ENCODE results near the gene KBTBD7. TPM values are rescaled to one million over a fixed set of nuclear protein-coding genes. Genes with fewer than 3 reads are reported as not detected.

Gene KBTBD7
- total RNA-seq, 1 donor from 2014 or later: 2.1 TPM

- Histone ChIP-seq H3K27ac (no peak overlapping the region), H3K27me3 (no peaks in the 10 kb centered on the region), H3K4me3 (no peak overlapping the region), H3K4me1 (no peaks in the 10 kb centered on the region), H3K9me3 (peaks cover 24 to 43% of the 10 kb centered on the region in 2 donors), H3K36me3 (no peaks in the 10 kb centered on the region)
- intact Hi-C loops (cut with DNase I): no loop called here
- no peak for DNase-seq (ENCODE audit: low spot score in 2 of 2)
- no peak for TF ChIP-seq CTCF (IDR thresholded peaks at IDR 0.05)
Measured at GRCh38 chr13:41148419-41149283, 45.7 kb downstream of the KBTBD7 start.

- no peaks in the 10 kb centered on the region for H3K4me1 ChIP-seq
- intact Hi-C loops (cut with DNase I): no loop called here
- no peaks in the 10 kb centered on the region for H3K36me3 ChIP-seq
- no peak for TF ChIP-seq CTCF (IDR thresholded peaks at IDR 0.05)
- H3K27ac ChIP-seq: no peak overlapping the region
- no peak overlapping the region for H3K4me3 ChIP-seq
- H3K27me3 ChIP-seq: no peaks in the 10 kb centered on the region
- H3K9me3 ChIP-seq: peaks cover 24 to 25% of the 10 kb centered on the region in 2 donors
- DNase-seq (ENCODE audit: low spot score in 2 of 2): no peak
Measured at GRCh38 chr13:41145136-41145908, 49.0 kb downstream of the KBTBD7 start.

GRCh38 chr13:41144576-41144975 lies 49.8 kb downstream of the KBTBD7 start:
- intact Hi-C loops (cut with DNase I): no loop called here
- no peak for DNase-seq (ENCODE audit: low spot score in 2 of 2)
- H3K4me3 ChIP-seq: no peak overlapping the region

More at GRCh38 chr13:41144576-41144975, 49.8 kb downstream of the KBTBD7 start:
- H3K9me3 ChIP-seq: peaks cover 19 to 24% of the 10 kb centered on the region in 2 donors
- no peaks in the 10 kb centered on the region for H3K4me1 ChIP-seq
- H3K27me3 ChIP-seq: no peaks in the 10 kb centered on the region
- H3K36me3 ChIP-seq: no peaks in the 10 kb centered on the region
- H3K27ac ChIP-seq: no peak overlapping the region
- TF ChIP-seq CTCF (IDR thresholded peaks at IDR 0.05): no peak

Other genes with a start within 250 kb of the KBTBD7 start
- gene ELF1, start 175.3 kb downstream of the KBTBD7 start, total RNA-seq: 105 TPM
- gene WBP4, start 133.1 kb downstream of the KBTBD7 start, total RNA-seq: 0.96 TPM
- 2.0 TPM for gene KBTBD6, start 61.8 kb downstream of the KBTBD7 start, total RNA-seq
- gene MTRF1, start 69.0 kb upstream of the KBTBD7 start, total RNA-seq: 17.5 TPM
- 11.9 TPM for gene NAA16, start 116.7 kb upstream of the KBTBD7 start, total RNA-seq